ES-I3 (cell line): ENCODE data around the gene VN1R2.
"Not testable (repeated sequence)": the region's sequence is repeated elsewhere in the genome, so short reads cannot be mapped to it uniquely, and the experiment has no call there.

ENCODE experiments used
- H3K36me3 ChIP-seq: 2 replicates; pipeline ENCODE4 v1.6.1; 2013; ENCODE audit warnings: mild to moderate bottlenecking, low read length, control low read depth, moderate library complexity; ENCODE audit not compliant: insufficient read depth
- H3K4me1 ChIP-seq: 2 replicates; pipeline ENCODE4 v1.6.1; 2013; ENCODE audit warnings: mild to moderate bottlenecking, control low read depth, low read length; ENCODE audit not compliant: insufficient read depth
- H3K9ac ChIP-seq: 2 replicates; pipeline ENCODE4 v1.6.1; 2013; ENCODE audit warnings: low read depth, mild to moderate bottlenecking, low read length, moderate library complexity
- H3K9me3 ChIP-seq: 2 replicates; pipeline ENCODE4 v1.6.1; 2013; ENCODE audit warnings: mild to moderate bottlenecking, low read length, moderate library complexity; ENCODE audit not compliant: control insufficient read depth, insufficient read depth

VN1R2 gene

GRCh38 chr19:53285087-53285486 is 27.0 kb downstream of the VN1R2 start:
- H3K9ac ChIP-seq = no peak overlapping the region
- H3K9me3 ChIP-seq = peaks cover 5% of the 10 kb centered on the region
- H3K36me3 ChIP-seq = no peaks in the 10 kb centered on the region

GRCh38 chr19:53290758-53291549 is 32.9 kb downstream of the VN1R2 start:
- no peaks in the 10 kb centered on the region for H3K4me1 ChIP-seq
- H3K36me3 ChIP-seq = no peaks in the 10 kb centered on the region
- H3K9ac ChIP-seq = no peak overlapping the region
- peaks cover 21% of the 10 kb centered on the region for H3K9me3 ChIP-seq

More at GRCh38 chr19:53285087-53285486, 27.0 kb downstream of the VN1R2 start:
- H3K4me1 ChIP-seq = no peaks in the 10 kb centered on the region

GRCh38 chr19:53294786-53295441 is 36.8 kb downstream of the VN1R2 start:
- H3K4me1 ChIP-seq = no peaks in the 10 kb centered on the region
- peaks cover 26% of the 10 kb centered on the region for H3K9me3 ChIP-seq
- no peak overlapping the region for H3K9ac ChIP-seq
- H3K36me3 ChIP-seq = no peaks in the 10 kb centered on the region

GRCh38 chr19:53301341-53301740 is 43.2 kb downstream of the VN1R2 start:
- H3K9ac ChIP-seq, H3K36me3 ChIP-seq, H3K9me3 ChIP-seq, H3K4me1 ChIP-seq: not testable (repeated sequence)

GRCh38 chr19:53308339-53308811 is 50.3 kb downstream of the VN1R2 start:
- H3K4me1 ChIP-seq = no peaks in the 10 kb centered on the region
- no peaks in the 10 kb centered on the region; the same call in 1 of the 2 replicates for H3K9me3 ChIP-seq
- H3K9ac ChIP-seq = no peak overlapping the region
- no peaks in the 10 kb centered on the region for H3K36me3 ChIP-seq
